Measurements from ENCODE around the gene ADCYAP1. TPM values are rescaled to one million over a fixed set of nuclear protein-coding genes. Genes with fewer than 3 reads are reported as not detected.
A peak's percentile ranks its signal among the peaks of the same experiment; 100 is the strongest.

The ADCYAP1 gene
- total RNA-seq, 1 experiment from 2014 or later: not detected

GRCh38 chr18:939958-940357, 35.3 kb downstream of the ADCYAP1 start:
- Mint-ChIP-seq H3K4me3 (ENCODE audit: unreplicated experiment) (no peak overlapping the region), H3K27ac (ENCODE audit: low read depth, unreplicated experiment) (peak overlapping the region; percentile 14), H3K27me3 (ENCODE audit: insufficient read depth, unreplicated experiment) (no peaks in the 10 kb centered on the region), H3K4me1 (ENCODE audit: insufficient read depth, unreplicated experiment) (peaks cover 8% of the 10 kb centered on the region), H3K36me3 (ENCODE audit: insufficient read depth, unreplicated experiment) (no peaks in the 10 kb centered on the region), H3K9me3 (ENCODE audit: unreplicated experiment) (no peaks in the 10 kb centered on the region)
- ChIA-PET POLR2A (no interaction called here), CTCF (no interaction called here)
- TF ChIP-seq CTCF (IDR thresholded peaks at IDR 0.05; ENCODE audit: unreplicated experiment): no peak
- intact Hi-C loops (cut with micrococcal nuclease): no loop called here
- BruUV-seq (replicated peaks): no TSS peak
- no peak for DNase-seq (ENCODE audit: unreplicated experiment)

- no peak overlapping the region for H3K4me3 Mint-ChIP-seq (ENCODE audit: unreplicated experiment)
- peaks cover 8% of the 10 kb centered on the region for H3K4me1 Mint-ChIP-seq (ENCODE audit: insufficient read depth, unreplicated experiment)
- H3K36me3 Mint-ChIP-seq (ENCODE audit: insufficient read depth, unreplicated experiment): no peaks in the 10 kb centered on the region
- DNase-seq (ENCODE audit: unreplicated experiment): no peak
- intact Hi-C loops (cut with micrococcal nuclease): no loop called here
- no TSS peak for BruUV-seq (replicated peaks)
- CTCF ChIA-PET: no interaction called here
- H3K27me3 Mint-ChIP-seq (ENCODE audit: insufficient read depth, unreplicated experiment): no peaks in the 10 kb centered on the region
- POLR2A ChIA-PET: no interaction called here
- H3K27ac Mint-ChIP-seq (ENCODE audit: low read depth, unreplicated experiment): no peak overlapping the region
- no peak for TF ChIP-seq CTCF (IDR thresholded peaks at IDR 0.05; ENCODE audit: unreplicated experiment)
- no peaks in the 10 kb centered on the region for H3K9me3 Mint-ChIP-seq (ENCODE audit: unreplicated experiment)
Observed at GRCh38 chr18:941331-941730, 36.7 kb downstream of the ADCYAP1 start.

GRCh38 chr18:944440-944839, 39.8 kb downstream of the ADCYAP1 start:
- ChIA-PET POLR2A (no interaction called here), CTCF (interaction anchor here (0.7 to 1.2 kb wide), 3 partner anchors 10 to 42 kb away, joined by 3 to 4 read pairs (median 3); no protein-coding TSS in a partner anchor)
- H3K9me3 Mint-ChIP-seq (ENCODE audit: unreplicated experiment): no peaks in the 10 kb centered on the region
- TF ChIP-seq CTCF (IDR thresholded peaks at IDR 0.05; ENCODE audit: unreplicated experiment): no peak
- H3K36me3 Mint-ChIP-seq (ENCODE audit: insufficient read depth, unreplicated experiment): no peaks in the 10 kb centered on the region
- peak; percentile 73 for DNase-seq (ENCODE audit: unreplicated experiment)
- intact Hi-C loops (cut with micrococcal nuclease): no loop called here
- H3K4me1 Mint-ChIP-seq (ENCODE audit: insufficient read depth, unreplicated experiment): peaks cover 4% of the 10 kb centered on the region
- no peak overlapping the region for H3K4me3 Mint-ChIP-seq (ENCODE audit: unreplicated experiment)
- H3K27ac Mint-ChIP-seq (ENCODE audit: low read depth, unreplicated experiment): no peak overlapping the region
- no TSS peak for BruUV-seq (replicated peaks)
- no peaks in the 10 kb centered on the region for H3K27me3 Mint-ChIP-seq (ENCODE audit: insufficient read depth, unreplicated experiment)

- POLR2A ChIA-PET: no interaction called here
- no peak overlapping the region for H3K27ac Mint-ChIP-seq (ENCODE audit: low read depth, unreplicated experiment)
- H3K4me3 Mint-ChIP-seq (ENCODE audit: unreplicated experiment): no peak overlapping the region
- DNase-seq (ENCODE audit: unreplicated experiment): no peak
- H3K27me3 Mint-ChIP-seq (ENCODE audit: insufficient read depth, unreplicated experiment): no peaks in the 10 kb centered on the region
- TF ChIP-seq CTCF (IDR thresholded peaks at IDR 0.05; ENCODE audit: unreplicated experiment): no peak
- no peaks in the 10 kb centered on the region for H3K9me3 Mint-ChIP-seq (ENCODE audit: unreplicated experiment)
- H3K36me3 Mint-ChIP-seq (ENCODE audit: insufficient read depth, unreplicated experiment): no peaks in the 10 kb centered on the region
- intact Hi-C loops (cut with micrococcal nuclease): no loop called here
- H3K4me1 Mint-ChIP-seq (ENCODE audit: insufficient read depth, unreplicated experiment): peaks cover 7% of the 10 kb centered on the region
- no TSS peak for BruUV-seq (replicated peaks)
- CTCF ChIA-PET: interaction anchor here (1.0 kb wide), 1 partner anchor 85 kb away, joined by 4 read pairs; no protein-coding TSS in a partner anchor
Observed at GRCh38 chr18:949724-950631, 45.3 kb downstream of the ADCYAP1 start.

Measured in MCF 10A (cell line).